ENCODE data around the gene BCL2L2. TPM values are rescaled to one million over a fixed set of nuclear protein-coding genes. Genes with fewer than 3 reads are reported as not detected.

The BCL2L2 gene
- total RNA-seq, 5 donors from 2014 or later (not counting 1 experiment from before 2014, with no cell fraction given), result 1.9 to 4.6 (median 2.2) TPM

DNA sequence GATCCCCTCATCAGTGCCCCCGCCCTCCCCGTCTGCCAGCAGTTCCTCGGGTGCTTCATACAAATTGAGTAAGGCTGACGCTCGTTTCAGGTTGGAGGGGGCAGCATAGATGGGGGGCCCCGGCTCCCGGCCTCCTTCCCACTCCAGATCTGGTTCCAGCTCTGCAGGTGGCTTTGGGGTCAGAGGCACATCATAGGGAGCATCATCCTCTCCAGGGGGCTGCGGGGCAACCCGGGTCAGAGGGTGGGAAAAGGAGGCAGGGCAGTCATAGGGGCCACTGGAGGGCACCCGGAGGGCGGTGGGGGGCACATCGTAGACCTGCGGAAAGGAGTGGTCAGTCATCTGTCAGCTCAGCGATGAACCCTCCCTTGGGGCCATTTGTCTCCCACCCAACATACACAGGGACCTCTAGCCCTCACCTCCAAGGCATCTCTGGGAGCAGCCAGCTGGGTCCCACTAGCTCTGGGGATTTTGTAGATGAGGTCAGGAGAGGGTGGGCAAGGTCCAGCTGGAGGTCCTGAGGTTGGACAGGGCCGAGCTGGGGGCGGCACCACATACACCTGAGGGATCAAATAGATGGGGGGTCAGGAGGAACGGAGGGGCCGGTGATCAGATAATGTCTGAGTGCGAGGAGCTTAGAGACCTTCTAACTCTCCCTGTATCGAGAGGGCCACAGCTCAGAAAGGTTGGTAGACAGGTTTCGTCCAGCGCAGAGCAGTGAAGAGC is 53.3 kb downstream of the BCL2L2 start:
- H3K4me1 ChIP-seq (ENCODE audit: control insufficient read depth in 1 of 2, extremely low read depth in 1 of 2, insufficient read depth in 2 of 2, low read length in 2 of 2), result no peaks in the 10 kb centered on the region
- H3K36me3 ChIP-seq (ENCODE audit: control insufficient read depth in 2 of 2, extremely low read depth in 1 of 2, insufficient read depth in 1 of 2, low read length in 1 of 2), result no peaks in the 10 kb centered on the region
- H3K27me3 ChIP-seq (replicated peaks in 1 of 2; ENCODE audit: control insufficient read depth in 2 of 2, extremely low read depth in 1 of 2, insufficient read depth in 2 of 2, low read length in 1 of 2), result peaks cover 6 to 54% of the 10 kb centered on the region in 2 experiments
- ChIA-PET CTCF (no interaction called here), POLR2A (no interaction called here)
- no peak overlapping the region for H3K4me3 Mint-ChIP-seq
- DNase-seq, result no peak
- no peaks in the 10 kb centered on the region for H3K9me3 ChIP-seq
- H3K4me3 ChIP-seq (ENCODE audit: control insufficient read depth in 1 of 2, extremely low read depth in 1 of 2, low read length in 1 of 2), result no peak overlapping the region
- no peak overlapping the region for H3K27ac Mint-ChIP-seq
- no peak overlapping the region for H3K27ac ChIP-seq (ENCODE audit: low read length)
- ATAC-seq (replicated peaks in 1 of 4), result no peak
- H3K36me3 Mint-ChIP-seq, result no peaks in the 10 kb centered on the region
- 81% methylated on average over 13 of the region's 22 CpGs for WGBS (ENCODE audit: insufficient coverage)
- H3K27me3 Mint-ChIP-seq, result peaks cover 12 to 40% of the 10 kb centered on the region in 2 donors
- H3K4me1 Mint-ChIP-seq, result peaks cover 0 to 1% (median 0%) of the 10 kb centered on the region in 3 donors
- H3K9me3 Mint-ChIP-seq, result no peaks in the 10 kb centered on the region

DNA sequence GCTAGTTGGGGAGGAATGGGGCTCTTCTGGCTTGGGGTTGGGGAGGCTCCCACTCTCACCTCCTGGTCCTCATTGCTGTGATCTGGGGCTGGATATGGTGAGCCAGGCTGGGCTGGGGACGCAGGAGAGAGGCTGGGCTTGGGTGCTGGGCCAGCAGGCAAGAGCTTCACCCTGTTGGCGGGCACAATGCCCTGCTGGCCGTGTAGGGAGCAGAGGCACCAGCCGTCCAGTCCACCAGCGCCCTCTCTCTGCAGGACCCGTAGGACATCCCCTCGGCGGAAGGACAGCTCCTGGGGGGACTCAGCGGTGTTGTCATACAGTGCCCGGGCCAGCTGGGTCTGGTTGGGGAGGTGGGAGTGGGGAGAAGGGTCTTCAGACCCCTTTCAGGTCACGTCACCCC is 53.9 kb downstream of the BCL2L2 start:
- Mint-ChIP-seq H3K9me3 (no peaks in the 10 kb centered on the region), H3K27me3 (peaks cover 13 to 35% of the 10 kb centered on the region in 2 donors), H3K4me3 (no peak overlapping the region), H3K36me3 (no peaks in the 10 kb centered on the region), H3K27ac (no peak overlapping the region), H3K4me1 (peaks cover 0 to 2% (median 0%) of the 10 kb centered on the region in 3 donors)
- no peak overlapping the region for H3K4me3 ChIP-seq (ENCODE audit: control insufficient read depth in 1 of 2, extremely low read depth in 1 of 2, low read length in 1 of 2)
- ATAC-seq (replicated peaks in 1 of 4), result no peak
- H3K27ac ChIP-seq (ENCODE audit: low read length), result no peak overlapping the region
- ChIA-PET CTCF (no interaction called here), POLR2A (no interaction called here)
- WGBS (ENCODE audit: insufficient coverage), result 74% methylated on average over 6 of the region's 11 CpGs
- H3K4me1 ChIP-seq (ENCODE audit: control insufficient read depth in 1 of 2, extremely low read depth in 1 of 2, insufficient read depth in 2 of 2, low read length in 2 of 2), result peaks cover 0 to 2% of the 10 kb centered on the region in 2 experiments
- no peaks in the 10 kb centered on the region for H3K36me3 ChIP-seq (ENCODE audit: control insufficient read depth in 2 of 2, extremely low read depth in 1 of 2, insufficient read depth in 1 of 2, low read length in 1 of 2)
- no peaks in the 10 kb centered on the region for H3K9me3 ChIP-seq
- peaks cover 6 to 57% of the 10 kb centered on the region in 2 experiments for H3K27me3 ChIP-seq (replicated peaks in 1 of 2; ENCODE audit: control insufficient read depth in 2 of 2, extremely low read depth in 1 of 2, insufficient read depth in 2 of 2, low read length in 1 of 2)
- no peak for DNase-seq

DNA sequence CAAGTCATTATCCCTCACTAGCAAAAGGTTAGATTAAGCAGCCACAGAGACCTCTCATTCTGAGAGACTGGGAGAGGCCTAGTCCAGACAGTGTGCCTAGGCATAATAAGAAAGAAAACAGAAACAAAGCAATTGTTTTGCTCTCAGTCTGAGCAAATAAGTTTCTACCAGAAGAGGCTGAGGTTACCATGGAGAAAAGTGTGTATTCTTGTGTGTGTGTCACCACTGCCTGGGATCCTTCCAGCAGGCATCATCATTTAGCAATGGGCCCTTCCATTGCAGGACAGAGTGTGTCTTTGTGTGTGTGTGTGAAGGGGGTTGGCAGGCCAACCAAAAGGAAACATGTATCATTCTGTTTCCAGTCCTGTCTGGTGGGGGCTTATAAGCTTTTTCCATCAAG is 54.7 kb downstream of the BCL2L2 start:
- Histone ChIP-seq H3K27ac (ENCODE audit: low read length) (no peak overlapping the region), H3K27me3 (replicated peaks in 1 of 2; ENCODE audit: control insufficient read depth in 2 of 2, extremely low read depth in 1 of 2, insufficient read depth in 2 of 2, low read length in 1 of 2) (peaks cover 6 to 58% of the 10 kb centered on the region in 2 experiments), H3K36me3 (ENCODE audit: control insufficient read depth in 2 of 2, extremely low read depth in 1 of 2, insufficient read depth in 1 of 2, low read length in 1 of 2) (no peaks in the 10 kb centered on the region), H3K9me3 (no peaks in the 10 kb centered on the region), H3K4me1 (ENCODE audit: control insufficient read depth in 1 of 2, extremely low read depth in 1 of 2, insufficient read depth in 2 of 2, low read length in 2 of 2) (peaks cover 0 to 2% of the 10 kb centered on the region in 2 experiments), H3K4me3 (ENCODE audit: control insufficient read depth in 1 of 2, extremely low read depth in 1 of 2, low read length in 1 of 2) (no peak overlapping the region)
- CTCF ChIA-PET, result no interaction called here
- peaks cover 13 to 31% of the 10 kb centered on the region in 2 donors for H3K27me3 Mint-ChIP-seq
- no peaks in the 10 kb centered on the region for H3K9me3 Mint-ChIP-seq
- no peaks in the 10 kb centered on the region for H3K36me3 Mint-ChIP-seq
- peaks cover 0 to 2% (median 0%) of the 10 kb centered on the region in 3 donors for H3K4me1 Mint-ChIP-seq
- no peak for ATAC-seq (replicated peaks in 1 of 4)
- no peak overlapping the region for H3K27ac Mint-ChIP-seq
- no peak for DNase-seq
- no peak overlapping the region for H3K4me3 Mint-ChIP-seq
- POLR2A ChIA-PET, result no interaction called here

Other genes starting within 250 kb of the BCL2L2 start
- 1 to 10 TPM; 1.2 to 3.0 (median 1.6) TPM for gene CDH24, start 249.3 kb upstream of the BCL2L2 start, total RNA-seq
- 100 to 1,000 TPM; 277 to 326 (median 290) TPM for gene ACIN1, start 211.7 kb upstream of the BCL2L2 start, total RNA-seq
- gene C14orf119, start 211.3 kb upstream of the BCL2L2 start, total RNA-seq, result 10 to 100 TPM in 4 of 5 donors, 1 to 10 TPM in 1; 9.5 to 47.7 (median 43.6) TPM
- gene CIROP, start 201.8 kb upstream of the BCL2L2 start, total RNA-seq, result not detected
- under 1 TPM; 0.33 to 0.82 (median 0.53) TPM for gene CEBPE, start 187.6 kb upstream of the BCL2L2 start, total RNA-seq
- 1 to 10 TPM in 4 of 5 donors, under 1 TPM in 1; 0.33 to 8.1 (median 5.9) TPM for gene SLC7A8, start 123.2 kb upstream of the BCL2L2 start, total RNA-seq
- 1 to 10 TPM in 1 of 5 donors, not detected in 4; 1.1 TPM for gene RNF212B, start 68.9 kb upstream of the BCL2L2 start, total RNA-seq
- gene HOMEZ, start 20.7 kb upstream of the BCL2L2 start, total RNA-seq, result 10 to 100 TPM in 3 of 5 donors, 1 to 10 TPM in 2; 6.2 to 17.5 (median 15.1) TPM
- gene PPP1R3E, start 4.0 kb upstream of the BCL2L2 start, total RNA-seq, result 10 to 100 TPM; 40.8 to 72.6 (median 68.2) TPM
- gene PABPN1, start 14.6 kb downstream of the BCL2L2 start, total RNA-seq, result 100 to 1,000 TPM; 182 to 207 (median 186) TPM
- gene SLC22A17, start 46.1 kb downstream of the BCL2L2 start, total RNA-seq, result 10 to 100 TPM; 12.0 to 19.0 (median 17.3) TPM
- under 1 TPM in 1 of 5 donors, not detected in 4; 0.15 TPM for gene EFS, start 58.3 kb downstream of the BCL2L2 start, total RNA-seq
- gene IL25, start 66.0 kb downstream of the BCL2L2 start, total RNA-seq, result not detected
- not detected for gene CMTM5, start 70.2 kb downstream of the BCL2L2 start, total RNA-seq
- gene MYH6, start 101.4 kb downstream of the BCL2L2 start, total RNA-seq, result not detected
- gene MYH7, start 128.8 kb downstream of the BCL2L2 start, total RNA-seq, result not detected
- gene NGDN, start 162.9 kb downstream of the BCL2L2 start, total RNA-seq, result 100 to 1,000 TPM in 2 of 5 donors, 10 to 100 TPM in 3; 56.5 to 121 (median 63.7) TPM
- gene ZFHX2, start 244.9 kb downstream of the BCL2L2 start, total RNA-seq, result 1 to 10 TPM in 1 of 5 donors, under 1 TPM in 4; 0.15 to 1.3 (median 0.44) TPM
- gene THTPA, start 249.4 kb downstream of the BCL2L2 start, total RNA-seq, result 10 to 100 TPM; 13.3 to 26.4 (median 20.5) TPM

Data from T-cell (primary cell).